GM18498 (cell line): ENCODE data around the gene CCDC185.
A peak's percentile ranks its signal among the peaks of the same experiment; 100 is the strongest.

Experiments used
- ATAC-seq: cut with Tn5 transposase; IDR thresholded peaks from one replicate; pipeline ENCODE4 v1.9.1; 2021; ENCODE audit warnings: mild to moderate bottlenecking, moderate library complexity; ENCODE audit not compliant: unreplicated experiment

The CCDC185 gene

GRCh38 chr1:223393275-223394214 is at the start of gene CCDC185:
TSS of gene CCDC185 (plus strand) at chr1:223393415. CDS start at chr1:223393476, 61 bp downstream.
- ATAC-seq: no peak

- no peak for ATAC-seq
These were observed 49.5 kb upstream of the CCDC185 start for GRCh38 chr1:223343692-223344091.

GRCh38 chr1:223344491-223344890 is 48.7 kb upstream of the CCDC185 start:
- ATAC-seq: no peak

- ATAC-seq: no peak
These were observed 47.5 kb upstream of the CCDC185 start for GRCh38 chr1:223345720-223346119.

GRCh38 chr1:223346311-223346710 is 46.9 kb upstream of the CCDC185 start:
- ATAC-seq: no peak

GRCh38 chr1:223347583-223347982 is 45.6 kb upstream of the CCDC185 start:
- no peak for ATAC-seq

- ATAC-seq: no peak
These were observed 44.8 kb upstream of the CCDC185 start for GRCh38 chr1:223348439-223348838.

- ATAC-seq: no peak
These were observed 44.0 kb upstream of the CCDC185 start for GRCh38 chr1:223349241-223349640.

- ATAC-seq: no peak
These were observed 42.8 kb upstream of the CCDC185 start for GRCh38 chr1:223350361-223350908.

GRCh38 chr1:223352944-223353343 is 40.3 kb upstream of the CCDC185 start:
- ATAC-seq: no peak

- ATAC-seq: no peak
These were observed 39.3 kb upstream of the CCDC185 start for GRCh38 chr1:223353939-223354338.

- ATAC-seq: no peak
These were observed 37.5 kb upstream of the CCDC185 start for GRCh38 chr1:223355699-223356098.

GRCh38 chr1:223358826-223359225 is 34.4 kb upstream of the CCDC185 start:
- no peak for ATAC-seq

GRCh38 chr1:223363057-223363855 is 30.0 kb upstream of the CCDC185 start:
- no peak for ATAC-seq

GRCh38 chr1:223363856-223364684 is 29.1 kb upstream of the CCDC185 start, which contains the start of gene SUSD4:
TSS of gene SUSD4 (minus strand) at chr1:223364176. CDS start at chr1:223363425, 751 bp downstream.
- peak; percentile 74 for ATAC-seq

GRCh38 chr1:223364685-223365382 is 28.4 kb upstream of the CCDC185 start:
- no peak for ATAC-seq

GRCh38 chr1:223374064-223374610 is 19.1 kb upstream of the CCDC185 start:
- no peak for ATAC-seq

GRCh38 chr1:223378754-223379153 is 14.5 kb upstream of the CCDC185 start:
- no peak for ATAC-seq

GRCh38 chr1:223386013-223386412 is 7.2 kb upstream of the CCDC185 start:
- ATAC-seq: no peak

- ATAC-seq: no peak
These were observed 2.6 kb upstream of the CCDC185 start for GRCh38 chr1:223390618-223391017.
